Activated CD8-positive, alpha-beta T cell treated with anti-CD3 and anti-CD28 coated beads for 36 hours (primary cell): ENCODE measurements around the gene RFX1. TPM values are rescaled to one million over a fixed set of nuclear protein-coding genes. Genes with fewer than 3 reads are reported as not detected.

Source experiments
- ATAC-seq: fragments of 200-7000 bp; cut with Tn5 transposase; one replicate; pipeline ENCODE4 v1.10.0; 2021; ENCODE audit warnings: mild to moderate bottlenecking, moderate library complexity
- CTCF ChIA-PET: fragments of 350-600 bp; sonication (Branson Sonifier 250); formaldehyde crosslinking; loops from one replicate; lab custom pipeline; 2021; ENCODE audit warnings: antibody characterized with exemption; lab: Charles Lee
- POLR2A ChIA-PET: fragments of 350-600 bp; sonication (Branson Sonifier 250); formaldehyde crosslinking; loops from one replicate; lab custom pipeline; 2021; ENCODE audit warnings: antibody characterized with exemption; lab: Charles Lee
- DNase-seq: peaks from one replicate; pipeline ENCODE4 v3.0.0-alpha.2; 2020
- H3K27ac Mint-ChIP-seq: one replicate; pipeline ENCODE4 v1.8.0; 2021; ENCODE audit warnings: mild to moderate bottlenecking, mixed read lengths
- H3K27me3 Mint-ChIP-seq: one replicate; pipeline ENCODE4 v1.8.0; 2021; ENCODE audit warnings: mixed read lengths
- H3K36me3 Mint-ChIP-seq: one replicate; pipeline ENCODE4 v1.8.0; 2021; ENCODE audit warnings: low read depth, mixed read lengths
- H3K4me1 Mint-ChIP-seq: one replicate; pipeline ENCODE4 v1.8.0; 2021; ENCODE audit warnings: low read depth, mixed read lengths
- H3K4me3 Mint-ChIP-seq: one replicate; pipeline ENCODE4 v1.8.0; 2021; ENCODE audit warnings: mild to moderate bottlenecking, moderate library complexity, mixed read lengths
- H3K9me3 Mint-ChIP-seq: one replicate; pipeline ENCODE4 v1.8.0; 2021; ENCODE audit warnings: mixed read lengths
- intact Hi-C: fragments of 100-400 bp; cut with micrococcal nuclease; formaldehyde crosslinking; loops from one replicate; pipeline ENCODE4 v1.10.0; 2022
- total RNA-seq, 2 experiments: library from RNA; stranded (reverse); gene quantifications; one replicate each; pipeline ENCODE4 v1.2.3, GENCODE V29; 2021
- TF ChIP-seq, protein P1 (sequence below): fragments of 200-600 bp; IDR thresholded peaks from one replicate; pipeline ENCODE4 v1.8.0; 2022; ENCODE audit warnings: antibody characterized with exemption, mild to moderate bottlenecking

RFX1 gene
- total RNA-seq, 2 experiments from 2014 or later: 13.3 to 14.1 TPM

GRCh38 chr19:13978351-13979243 lies 27.5 kb downstream of the RFX1 start:
- DNase-seq: peak; percentile 70
- no peaks in the 10 kb centered on the region for H3K27me3 Mint-ChIP-seq
- TF ChIP-seq, protein P1, sequence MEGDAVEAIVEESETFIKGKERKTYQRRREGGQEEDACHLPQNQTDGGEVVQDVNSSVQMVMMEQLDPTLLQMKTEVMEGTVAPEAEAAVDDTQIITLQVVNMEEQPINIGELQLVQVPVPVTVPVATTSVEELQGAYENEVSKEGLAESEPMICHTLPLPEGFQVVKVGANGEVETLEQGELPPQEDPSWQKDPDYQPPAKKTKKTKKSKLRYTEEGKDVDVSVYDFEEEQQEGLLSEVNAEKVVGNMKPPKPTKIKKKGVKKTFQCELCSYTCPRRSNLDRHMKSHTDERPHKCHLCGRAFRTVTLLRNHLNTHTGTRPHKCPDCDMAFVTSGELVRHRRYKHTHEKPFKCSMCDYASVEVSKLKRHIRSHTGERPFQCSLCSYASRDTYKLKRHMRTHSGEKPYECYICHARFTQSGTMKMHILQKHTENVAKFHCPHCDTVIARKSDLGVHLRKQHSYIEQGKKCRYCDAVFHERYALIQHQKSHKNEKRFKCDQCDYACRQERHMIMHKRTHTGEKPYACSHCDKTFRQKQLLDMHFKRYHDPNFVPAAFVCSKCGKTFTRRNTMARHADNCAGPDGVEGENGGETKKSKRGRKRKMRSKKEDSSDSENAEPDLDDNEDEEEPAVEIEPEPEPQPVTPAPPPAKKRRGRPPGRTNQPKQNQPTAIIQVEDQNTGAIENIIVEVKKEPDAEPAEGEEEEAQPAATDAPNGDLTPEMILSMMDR: no peak
- H3K27ac Mint-ChIP-seq: peak overlapping the region; percentile 49
- intact Hi-C loops: no loop called here
- peaks cover 10% of the 10 kb centered on the region for H3K36me3 Mint-ChIP-seq
- peaks cover 23% of the 10 kb centered on the region for H3K4me1 Mint-ChIP-seq
- ChIA-PET POLR2A (interaction anchor here (0.7 to 2.4 kb wide), 5 partner anchors 16 to 53 kb away, joined by 3 to 18 read pairs (median 5); partner anchors contain the start of gene IL27RA), CTCF (interaction anchor here (0.7 to 1.7 kb wide), 6 partner anchors 10 to 70 kb away, joined by 3 to 4 read pairs (median 3); partner anchors contain the start of gene IL27RA)
- ATAC-seq: peak; percentile 73
- no peaks in the 10 kb centered on the region for H3K9me3 Mint-ChIP-seq
- peak overlapping the region; percentile 40 for H3K4me3 Mint-ChIP-seq

DNA sequence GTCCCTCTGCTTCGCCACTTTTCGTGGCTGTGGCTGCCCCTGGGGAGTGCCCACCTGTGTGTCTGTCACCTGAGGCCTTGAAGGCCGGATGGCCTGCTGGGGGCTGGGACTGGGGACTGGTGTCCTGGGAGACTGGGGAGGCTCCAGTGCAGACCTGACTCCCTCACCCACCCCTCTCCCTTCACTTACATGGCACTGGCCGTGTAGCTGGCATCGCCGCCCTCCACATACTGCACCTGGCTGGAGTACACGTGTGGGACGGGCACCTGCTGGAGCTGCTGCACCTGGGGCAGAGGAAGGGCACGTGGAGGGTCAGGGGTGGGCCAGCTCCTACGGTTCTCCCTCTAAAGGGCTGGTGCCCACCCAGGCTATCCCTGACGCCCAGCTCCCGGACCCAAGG lies 28.3 kb downstream of the RFX1 start:
- ATAC-seq (no peak), DNase-seq (no peak)
- peak overlapping the region; percentile 49 for H3K27ac Mint-ChIP-seq
- no peaks in the 10 kb centered on the region for H3K27me3 Mint-ChIP-seq
- TF ChIP-seq, protein P1: no peak
- H3K4me3 Mint-ChIP-seq: no peak overlapping the region
- peaks cover 17% of the 10 kb centered on the region for H3K4me1 Mint-ChIP-seq
- intact Hi-C loops: no loop called here
- ChIA-PET POLR2A (interaction anchor here (0.5 to 2.4 kb wide), 6 partner anchors 15 to 75 kb away, joined by 3 to 18 read pairs (median 3); partner anchors contain the start of gene IL27RA), CTCF (interaction anchor here (1.2 to 1.7 kb wide), 3 partner anchors 11 to 67 kb away, joined by 3 to 4 read pairs (median 3); no protein-coding TSS in a partner anchor)
- peaks cover 8% of the 10 kb centered on the region for H3K36me3 Mint-ChIP-seq
- H3K9me3 Mint-ChIP-seq: no peaks in the 10 kb centered on the region

DNA sequence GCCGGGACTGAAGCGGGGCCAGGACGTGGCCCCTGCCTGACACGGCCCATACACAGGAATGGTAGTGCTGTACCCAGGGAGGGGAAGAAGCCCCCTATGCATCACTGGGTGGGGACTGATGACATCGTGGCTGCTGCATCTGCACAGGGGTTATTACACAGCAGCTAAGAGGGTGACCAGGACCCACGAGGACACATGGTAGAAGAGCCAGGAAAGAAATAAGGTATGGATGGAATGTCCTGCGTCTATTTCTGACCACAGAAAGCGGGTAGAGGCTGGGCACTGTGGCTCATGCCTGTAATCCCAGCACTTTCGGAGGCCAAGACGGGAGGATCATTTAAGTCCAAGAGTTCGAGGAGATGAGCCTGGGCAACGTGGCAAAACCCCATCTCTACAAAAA lies 29.7 kb downstream of the RFX1 start:
- Mint-ChIP-seq H3K27ac (no peak overlapping the region), H3K4me3 (no peak overlapping the region), H3K36me3 (peaks cover 5% of the 10 kb centered on the region), H3K27me3 (no peaks in the 10 kb centered on the region), H3K9me3 (no peaks in the 10 kb centered on the region), H3K4me1 (peaks cover 14% of the 10 kb centered on the region)
- DNase-seq: no peak
- ChIA-PET CTCF (no interaction called here), POLR2A (interaction anchor here (1.6 to 1.7 kb wide), 2 partner anchors 9 to 76 kb away, joined by 3 to 7 read pairs; no protein-coding TSS in a partner anchor)
- ATAC-seq: no peak
- intact Hi-C loops: no loop called here
- TF ChIP-seq, protein P1: no peak

DNA sequence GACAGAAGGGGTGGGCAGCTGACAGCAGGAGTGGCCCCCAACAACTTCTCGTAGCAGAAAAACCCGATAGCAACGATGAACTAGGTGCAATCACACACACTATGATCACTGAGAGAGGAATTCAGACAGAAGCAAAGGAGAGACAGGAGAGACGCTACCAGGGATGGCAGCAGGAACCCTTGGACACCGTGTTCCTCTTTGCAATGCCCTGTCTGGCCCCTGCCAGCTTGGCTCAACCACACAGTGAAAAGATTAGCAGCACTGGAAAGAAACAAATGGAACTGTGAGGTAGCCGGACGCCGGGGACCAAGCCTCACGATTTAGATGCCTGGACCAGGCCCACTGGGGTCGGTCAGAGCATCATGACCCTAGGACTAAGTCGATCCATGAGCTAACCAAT lies 30.2 kb downstream of the RFX1 start:
- H3K36me3 Mint-ChIP-seq: peaks cover 7% of the 10 kb centered on the region
- ChIA-PET CTCF (no interaction called here), POLR2A (interaction anchor here (1.7 kb wide), 1 partner anchor 9 kb away, joined by 7 read pairs; no protein-coding TSS in a partner anchor)

More for the DNA sequence above, 30.2 kb downstream of the RFX1 start:
- TF ChIP-seq, protein P1: no peak
- ATAC-seq (no peak), DNase-seq (no peak)
- no peaks in the 10 kb centered on the region for H3K9me3 Mint-ChIP-seq
- no peak overlapping the region for H3K4me3 Mint-ChIP-seq
- H3K4me1 Mint-ChIP-seq: peaks cover 14% of the 10 kb centered on the region
- no peaks in the 10 kb centered on the region for H3K27me3 Mint-ChIP-seq
- intact Hi-C loops: no loop called here
- no peak overlapping the region for H3K27ac Mint-ChIP-seq
